GM23248 (cell line): ENCODE results near the gene ABLIM2. TPM values are rescaled to one million over a fixed set of nuclear protein-coding genes. Genes with fewer than 3 reads are reported as not detected.

Experiments used
- DNase-seq: peaks from one replicate; pipeline ENCODE4 v3.0.0-alpha.2; 2015
- H2AFZ ChIP-seq: fragments of 200-600 bp; sonication (generic); 2 replicates; pipeline ENCODE4 v1.6.1; 2016; ENCODE audit warnings: antibody characterized with exemption
- H3F3A ChIP-seq: fragments of 200-600 bp; sonication (generic); 2 replicates; pipeline ENCODE4 v1.6.1; 2016; ENCODE audit warnings: mild to moderate bottlenecking, antibody characterized with exemption, mixed run types; ENCODE audit not compliant: insufficient read depth
- H3K27ac ChIP-seq: fragments of 200-600 bp; sonication (generic); 2 replicates; pipeline ENCODE4 v1.5.1; 2016; ENCODE audit warnings: mild to moderate bottlenecking
- H3K27me3 ChIP-seq: fragments of 200-600 bp; sonication (generic); replicated peaks from 2 replicates; pipeline ENCODE4 v1.6.1; 2016; ENCODE audit warnings: mild to moderate bottlenecking; ENCODE audit not compliant: insufficient read depth
- H3K36me3 ChIP-seq: fragments of 200-600 bp; sonication (generic); 2 replicates; pipeline ENCODE4 v1.6.1; 2016; ENCODE audit warnings: low read depth, mild to moderate bottlenecking
- H3K4me1 ChIP-seq: fragments of 200-600 bp; sonication (generic); 2 replicates; pipeline ENCODE4 v1.6.1; 2016; ENCODE audit warnings: mild to moderate bottlenecking; ENCODE audit not compliant: insufficient read depth
- H3K4me2 ChIP-seq: fragments of 200-600 bp; sonication (generic); one replicate; pipeline ENCODE4 v1.6.1; 2016; ENCODE audit warnings: mild to moderate bottlenecking; ENCODE audit not compliant: unreplicated experiment
- H3K4me3 ChIP-seq: fragments of 200-600 bp; sonication (generic); 2 replicates; pipeline ENCODE4 v1.5.1; 2016; ENCODE audit warnings: mild to moderate bottlenecking
- H3K79me2 ChIP-seq: fragments of 200-600 bp; sonication (generic); 2 replicates; pipeline ENCODE4 v1.6.1; 2016; ENCODE audit warnings: mild to moderate bottlenecking; ENCODE audit not compliant: insufficient read depth
- H3K9ac ChIP-seq: fragments of 200-600 bp; sonication (generic); 2 replicates; pipeline ENCODE4 v1.6.1; 2016; ENCODE audit warnings: mild to moderate bottlenecking
- H3K9me2 ChIP-seq: fragments of 200-600 bp; sonication (generic); 2 replicates; pipeline ENCODE4 v1.6.1; 2016; ENCODE audit warnings: mixed run types, mild to moderate bottlenecking, moderate library complexity; ENCODE audit not compliant: insufficient read depth
- H3K9me3 ChIP-seq: fragments of 200-600 bp; sonication (generic); one replicate; pipeline ENCODE4 v1.6.1; 2017; ENCODE audit warnings: low read depth
- H4K20me1 ChIP-seq: fragments of 200-600 bp; sonication (generic); 2 replicates; pipeline ENCODE4 v1.6.0; 2016; ENCODE audit not compliant: insufficient read depth
- EZH2 ChIP-seq: fragments of 200-600 bp; sonication (generic); IDR thresholded peaks from 2 replicates; pipeline ENCODE4 v1.6.1; 2018; ENCODE audit warnings: antibody characterized with exemption, mild to moderate bottlenecking; ENCODE audit not compliant: insufficient read depth, poor library complexity, severe bottlenecking
- EZH2phosphoT487 ChIP-seq: fragments of 200-600 bp; sonication (generic); IDR thresholded peaks from 2 replicates; pipeline ENCODE4 v1.6.1; 2018; ENCODE audit warnings: antibody characterized with exemption, moderate library complexity, mild to moderate bottlenecking, low read depth; ENCODE audit not compliant: insufficient read depth
- WGBS, 2 experiments: methylation state at CpG; one replicate each; pipeline ENCODE4 v1.1.6; 2015 to 2017; ENCODE audit warnings: low lambda C conversion rate in 2 of 2, low coverage in 1 of 2; ENCODE audit errors: missing lambda C conversion rate in 2 of 2; 5-methylcytosine and 5-hydroxymethylcytosine counted together
- in situ Hi-C: fragments of 300-500 bp; cut with MboI; formaldehyde crosslinking; loops from 2 replicates; pipeline ENCODE4 v1.15.0; 2020
- polyA plus RNA-seq: library from polyadenylated mRNA; unstranded; fragments of >200 nt; fragmentation: Nextera tagmentation; extraction: Ambion mirVana; gene quantifications from 2 replicates; pipeline ENCODE4 v1.2.1, GENCODE V29; 2016
- total RNA-seq: library from RNA; depleted of rRNA; stranded (reverse); fragments of >200 nt; shearing (Covaris generic); gene quantifications from 2 replicates; pipeline ENCODE4 v1.2.3, GENCODE V29; 2014

Gene ABLIM2
- total and polyA plus RNA-seq, 2 experiments from 2014 or later, result not detected

DNA sequence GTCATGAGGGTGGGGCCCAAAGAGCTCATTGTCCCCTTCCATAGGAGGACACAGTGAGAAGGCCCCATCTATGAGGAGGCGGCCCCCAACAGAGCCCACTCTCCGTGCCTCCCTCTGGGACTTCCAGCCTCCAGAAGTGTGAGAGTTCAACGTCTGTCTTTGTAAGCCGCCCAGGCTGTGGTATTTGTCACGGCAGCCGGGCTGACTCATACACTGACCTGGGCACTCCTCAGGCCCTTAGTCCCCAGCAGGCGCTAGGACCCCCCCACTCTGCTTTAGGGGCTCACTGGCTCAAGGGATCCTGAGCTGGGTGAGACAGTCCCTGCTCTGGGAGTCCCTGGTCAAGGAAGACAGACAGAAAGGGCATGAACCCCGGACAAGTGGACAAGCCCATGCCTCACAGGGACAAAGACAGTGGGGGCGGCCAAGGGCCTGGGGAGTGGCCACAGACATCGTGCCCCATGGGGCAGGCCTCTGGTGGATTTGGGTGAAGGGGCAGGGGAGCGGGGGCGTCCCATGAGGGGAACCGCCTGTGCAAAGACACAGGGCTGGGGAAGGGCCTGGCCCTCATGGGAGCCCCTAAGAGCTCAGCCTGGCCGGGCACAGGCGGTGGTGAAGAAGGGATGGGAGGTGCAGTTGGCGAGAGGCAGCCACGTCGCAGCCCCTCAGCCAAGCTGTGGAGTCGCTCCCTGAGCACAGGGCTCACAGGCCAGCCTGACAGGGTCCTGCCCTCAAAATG, 21.5 kb downstream of the ABLIM2 start:
- H3K36me3 ChIP-seq, result no peaks in the 10 kb centered on the region
- H3K27me3 ChIP-seq, result peaks cover 45% of the 10 kb centered on the region
- no peak for DNase-seq
- H3K4me3 ChIP-seq, result no peak overlapping the region
- no peak overlapping the region for H2AFZ ChIP-seq
- in situ Hi-C loops, result no loop called here
- H3K27ac ChIP-seq, result no peak overlapping the region
- no peaks in the 10 kb centered on the region for H4K20me1 ChIP-seq
- no peaks in the 10 kb centered on the region for H3K4me1 ChIP-seq
- H3K4me2 ChIP-seq, result no peak overlapping the region
- no peaks in the 10 kb centered on the region for H3K9me3 ChIP-seq
- 76 to 78% methylated on average over 18 to 19 of the region's 19 CpGs for WGBS, 2 experiments
- H3F3A ChIP-seq, result no peaks in the 10 kb centered on the region
- TF ChIP-seq EZH2 (no peak), EZH2phosphoT487 (no peak)
- no peaks in the 10 kb centered on the region for H3K79me2 ChIP-seq
- H3K9ac ChIP-seq, result no peak overlapping the region
- H3K9me2 ChIP-seq, result no peaks in the 10 kb centered on the region

DNA sequence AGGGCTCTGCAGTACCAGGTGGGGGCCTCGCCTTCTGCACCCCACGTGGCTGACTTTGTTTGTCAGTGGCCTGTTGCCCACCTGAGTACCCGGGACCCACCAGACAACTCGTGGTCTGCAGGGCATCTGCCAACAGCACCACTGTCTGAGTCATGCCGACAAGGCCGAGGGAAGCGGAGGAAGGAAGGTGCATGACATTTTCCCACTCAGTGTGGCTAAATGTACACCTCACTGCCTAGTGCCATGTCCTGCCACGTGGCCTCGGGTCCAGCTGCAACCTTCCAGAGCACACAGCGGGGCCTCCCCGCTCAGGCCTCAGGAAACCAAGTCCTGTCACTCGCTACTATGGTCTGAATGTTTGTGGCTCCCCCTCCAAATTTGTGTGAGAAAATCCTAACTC, 22.1 kb downstream of the ABLIM2 start:
- Histone ChIP-seq H3K4me1 (no peaks in the 10 kb centered on the region), H3K27ac (no peak overlapping the region), H3K9me2 (no peaks in the 10 kb centered on the region), H3K4me3 (no peak overlapping the region), H3K4me2 (no peak overlapping the region), H2AFZ (no peak overlapping the region), H3K27me3 (peaks cover 41% of the 10 kb centered on the region), H3K36me3 (no peaks in the 10 kb centered on the region), H3K79me2 (no peaks in the 10 kb centered on the region), H4K20me1 (no peaks in the 10 kb centered on the region), H3K9me3 (no peaks in the 10 kb centered on the region), H3F3A (no peaks in the 10 kb centered on the region), H3K9ac (no peak overlapping the region)
- no peak for DNase-seq
- WGBS, 2 experiments, result 44 to 55% methylated on average over 12 of the region's 12 CpGs
- TF ChIP-seq EZH2phosphoT487 (no peak), EZH2 (no peak)
- in situ Hi-C loops, result no loop called here

DNA sequence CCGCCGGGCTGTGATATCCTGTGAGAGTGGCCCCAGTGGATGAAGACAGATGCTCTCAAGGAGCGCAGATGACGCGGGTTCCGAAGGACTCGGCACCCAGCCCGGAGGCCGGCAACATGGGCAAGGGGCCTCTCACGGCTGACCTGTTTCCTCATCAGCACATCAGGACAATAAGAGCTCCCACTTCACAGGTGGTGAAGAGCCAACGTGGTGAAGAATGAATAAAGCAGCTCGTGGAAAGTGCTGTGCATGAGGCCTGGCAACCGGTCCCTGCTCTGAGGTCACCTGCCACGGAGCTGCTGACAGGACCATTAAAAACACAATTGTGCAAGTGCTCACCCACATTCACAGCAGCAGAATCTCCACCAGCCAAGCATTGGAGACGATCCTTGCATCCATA, 22.9 kb downstream of the ABLIM2 start:
- Histone ChIP-seq H3K9ac (no peak overlapping the region), H2AFZ (no peak overlapping the region), H3K9me3 (no peaks in the 10 kb centered on the region), H3K4me1 (no peaks in the 10 kb centered on the region), H3K9me2 (no peaks in the 10 kb centered on the region), H3K4me3 (no peak overlapping the region), H3K4me2 (no peak overlapping the region), H3K79me2 (no peaks in the 10 kb centered on the region), H3K27ac (no peak overlapping the region), H3K27me3 (peaks cover 41% of the 10 kb centered on the region), H4K20me1 (no peaks in the 10 kb centered on the region), H3K36me3 (no peaks in the 10 kb centered on the region), H3F3A (no peaks in the 10 kb centered on the region)
- TF ChIP-seq EZH2phosphoT487, result no peak
- no peak for TF ChIP-seq EZH2
- DNase-seq, result no peak
- 56 to 58% methylated on average over 15 of the region's 15 CpGs for WGBS, 2 experiments
- in situ Hi-C loops, result no loop called here

DNA sequence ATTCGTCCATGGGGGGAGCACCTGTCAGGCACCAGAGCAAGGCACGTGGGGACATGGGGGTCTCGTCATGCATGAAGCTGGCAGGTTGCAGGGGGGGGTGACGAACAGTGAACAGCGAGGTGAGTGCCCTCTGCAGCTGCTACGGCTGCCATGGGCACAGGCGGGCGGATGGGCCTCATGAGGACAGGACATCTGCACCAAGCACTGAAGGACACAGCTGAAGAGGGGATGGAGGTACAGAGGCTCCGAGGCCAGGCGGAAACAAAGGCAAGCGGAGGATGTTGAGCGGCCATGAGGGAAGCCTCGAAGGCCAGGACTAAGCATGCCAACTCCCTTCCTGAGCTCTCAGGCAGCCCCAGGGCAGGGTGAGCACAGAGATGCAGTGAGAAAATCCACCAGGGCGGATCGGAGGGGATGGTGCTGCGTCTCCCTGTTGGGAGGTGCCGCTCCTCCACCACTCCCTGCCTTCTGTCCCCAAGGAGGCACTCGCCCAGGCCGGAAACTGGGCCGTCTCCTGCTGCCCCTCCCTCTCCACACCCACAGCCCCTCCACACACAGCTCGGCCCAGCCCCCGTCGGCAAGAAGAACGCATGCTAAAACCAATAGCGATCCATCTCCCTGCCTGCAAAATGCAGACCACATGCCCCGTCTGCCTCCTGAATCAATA, 24.6 kb downstream of the ABLIM2 start:
- 36 to 42% methylated on average over 25 to 26 of the region's 26 CpGs for WGBS, 2 experiments
- no peak for DNase-seq
- H3K4me2 ChIP-seq, result no peak overlapping the region
- H3K36me3 ChIP-seq, result no peaks in the 10 kb centered on the region
- in situ Hi-C loops, result no loop called here
- H3K79me2 ChIP-seq, result no peaks in the 10 kb centered on the region
- H3K27ac ChIP-seq, result no peak overlapping the region
- H3K4me3 ChIP-seq, result no peak overlapping the region
- no peaks in the 10 kb centered on the region for H3K9me3 ChIP-seq
- no peaks in the 10 kb centered on the region for H3F3A ChIP-seq
- peaks cover 34% of the 10 kb centered on the region for H3K27me3 ChIP-seq
- no peaks in the 10 kb centered on the region for H4K20me1 ChIP-seq
- no peaks in the 10 kb centered on the region for H3K9me2 ChIP-seq
- TF ChIP-seq EZH2phosphoT487 (no peak), EZH2 (no peak)
- no peak overlapping the region for H3K9ac ChIP-seq
- H2AFZ ChIP-seq, result no peak overlapping the region
- no peaks in the 10 kb centered on the region for H3K4me1 ChIP-seq
